Thyroid gland (tissue), 4 donors: Measurements from ENCODE around the gene KRT79.

Experiments used
- CTCF ChIP-seq, 6 experiments: fragments of 200-600 bp in 3 of 6; fragments of 450-650 bp in 3 of 6; sonication (generic) in 3 of 6; IDR thresholded peaks; one replicate each; pipeline ENCODE4 v1.5.1; 2016 to 2019; ENCODE audit warnings: antibody characterized with exemption in 6 of 6, mild to moderate bottlenecking in 2 of 6, inconsistent platforms in 1 of 6, moderate library complexity in 1 of 6
- POLR2A ChIP-seq, 2 donors: fragments of 450-650 bp; IDR thresholded peaks; one replicate each; pipeline ENCODE4 v1.6.1; 2017; ENCODE audit warnings: antibody characterized with exemption in 2 of 2, mild to moderate bottlenecking in 2 of 2, moderate library complexity in 1 of 2

- no peak for TF ChIP-seq CTCF (IDR thresholded peaks at IDR 0.05)
- no peak for TF ChIP-seq POLR2A (IDR thresholded peaks at IDR 0.05)
Observed at GRCh38 chr12:52817699-52818238, 16.3 kb downstream of the KRT79 start.
